GM10248 (cell line): ENCODE measurements around the gene GABRG3.

Experiments
- CTCF ChIA-PET: fragments of 300-600 bp; sonication (Branson Sonifier 250); formaldehyde crosslinking; extraction: SDS; loops from one replicate; lab custom pipeline; 2021; ENCODE audit warnings: antibody characterized with exemption; lab: Yijun Ruan, JAX
- POLR2A ChIA-PET: fragments of 350-650 bp; sonication (Branson Sonifier 250); formaldehyde crosslinking; extraction: SDS; loops from one replicate; lab custom pipeline; 2020; ENCODE audit warnings: antibody characterized with exemption; lab: Yijun Ruan, JAX
- DNase-seq: peaks from one replicate; pipeline ENCODE4 v3.0.0; 2012; ENCODE audit errors: extremely low spot score
- TF ChIP-seq, protein P1 (sequence below): IDR thresholded peaks from 2 replicates; pipeline ENCODE4 v1.5.1; 2012; ENCODE audit warnings: mild to moderate bottlenecking, low read depth; ENCODE audit errors: extremely low read depth, missing control alignments, control extremely low read depth

GABRG3 gene

GRCh38 chr15:27135151-27135550 lies 164.2 kb downstream of the GABRG3 start:
- POLR2A ChIA-PET, result no interaction called here
- DNase-seq, result no peak
- TF ChIP-seq, protein P1, sequence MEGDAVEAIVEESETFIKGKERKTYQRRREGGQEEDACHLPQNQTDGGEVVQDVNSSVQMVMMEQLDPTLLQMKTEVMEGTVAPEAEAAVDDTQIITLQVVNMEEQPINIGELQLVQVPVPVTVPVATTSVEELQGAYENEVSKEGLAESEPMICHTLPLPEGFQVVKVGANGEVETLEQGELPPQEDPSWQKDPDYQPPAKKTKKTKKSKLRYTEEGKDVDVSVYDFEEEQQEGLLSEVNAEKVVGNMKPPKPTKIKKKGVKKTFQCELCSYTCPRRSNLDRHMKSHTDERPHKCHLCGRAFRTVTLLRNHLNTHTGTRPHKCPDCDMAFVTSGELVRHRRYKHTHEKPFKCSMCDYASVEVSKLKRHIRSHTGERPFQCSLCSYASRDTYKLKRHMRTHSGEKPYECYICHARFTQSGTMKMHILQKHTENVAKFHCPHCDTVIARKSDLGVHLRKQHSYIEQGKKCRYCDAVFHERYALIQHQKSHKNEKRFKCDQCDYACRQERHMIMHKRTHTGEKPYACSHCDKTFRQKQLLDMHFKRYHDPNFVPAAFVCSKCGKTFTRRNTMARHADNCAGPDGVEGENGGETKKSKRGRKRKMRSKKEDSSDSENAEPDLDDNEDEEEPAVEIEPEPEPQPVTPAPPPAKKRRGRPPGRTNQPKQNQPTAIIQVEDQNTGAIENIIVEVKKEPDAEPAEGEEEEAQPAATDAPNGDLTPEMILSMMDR, result no peak
- CTCF ChIA-PET, result interaction anchor here (1.2 to 1.4 kb wide), 2 partner anchors 10 to 42 kb away, joined by 3 read pairs; no protein-coding TSS in a partner anchor

DNA sequence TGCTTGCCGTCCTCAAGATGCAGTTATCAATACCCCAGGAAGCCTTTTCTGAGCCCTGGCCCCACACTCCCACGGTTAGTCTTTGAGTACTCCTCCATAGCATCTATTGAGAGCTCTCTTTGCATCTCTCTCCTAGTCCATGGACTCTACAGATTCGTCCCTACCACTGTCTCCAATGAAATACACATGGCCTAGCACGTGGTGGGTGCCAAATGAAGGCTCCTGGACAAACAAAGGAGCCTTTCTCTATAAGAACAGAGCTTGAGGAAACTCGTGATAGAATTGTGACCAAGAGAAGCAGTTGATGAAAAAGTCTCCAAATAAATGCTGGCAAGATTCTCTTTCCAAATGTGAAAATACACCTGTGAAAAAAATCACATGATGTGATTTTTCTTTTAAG lies 166.1 kb downstream of the GABRG3 start:
- ChIA-PET CTCF (no interaction called here), POLR2A (no interaction called here)
- TF ChIP-seq, protein P1, result no peak
- no peak for DNase-seq

- CTCF ChIA-PET, result interaction anchor here (1.3 kb wide), 1 partner anchor 10 kb away, joined by 3 read pairs; no protein-coding TSS in a partner anchor
- no peak for DNase-seq
- POLR2A ChIA-PET, result no interaction called here
- TF ChIP-seq, protein P1, result no peak
These were observed 194.6 kb downstream of the GABRG3 start for GRCh38 chr15:27165590-27165989.

- TF ChIP-seq, protein P1, result no peak
- ChIA-PET CTCF (interaction anchor here (1.3 kb wide), 1 partner anchor 9 kb away, joined by 3 read pairs; no protein-coding TSS in a partner anchor), POLR2A (no interaction called here)
These were observed 195.9 kb downstream of the GABRG3 start for GRCh38 chr15:27166917-27167316.

DNA sequence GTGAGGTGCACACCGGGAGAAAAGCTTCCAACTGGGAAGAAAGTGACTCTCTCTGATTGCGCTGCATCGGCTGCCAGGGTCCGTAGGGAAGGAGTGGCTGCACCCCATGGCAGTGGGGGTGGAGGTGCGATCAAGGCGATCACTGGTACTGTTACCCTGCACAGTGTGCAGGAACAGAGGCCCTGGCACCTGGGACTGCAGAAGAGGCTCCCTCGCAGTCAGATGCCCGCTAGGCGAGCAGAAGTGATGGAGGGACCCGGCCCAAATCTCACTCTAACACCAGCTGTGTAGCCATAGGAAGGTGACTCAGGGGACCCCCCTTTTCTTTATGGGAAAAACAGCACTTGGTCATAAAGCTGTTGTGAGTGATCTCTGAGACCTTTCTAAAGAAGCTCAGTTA lies 196.8 kb downstream of the GABRG3 start:
- TF ChIP-seq, protein P1, result no peak
- POLR2A ChIA-PET, result no interaction called here
- CTCF ChIA-PET, result no interaction called here
- no peak for DNase-seq

More at GRCh38 chr15:27166917-27167316, 195.9 kb downstream of the GABRG3 start:
- DNase-seq, result no peak

GRCh38 chr15:27170851-27171250 lies 199.9 kb downstream of the GABRG3 start:
- no peak for DNase-seq
- ChIA-PET CTCF (no interaction called here), POLR2A (no interaction called here)
- TF ChIP-seq, protein P1, result no peak
